GM18861 (cell line): Measurements from ENCODE around the gene C11orf24.

Experiments used
- ATAC-seq: cut with Tn5 transposase; IDR thresholded peaks from one replicate; pipeline ENCODE4 v1.9.1; 2021; ENCODE audit not compliant: unreplicated experiment

Gene C11orf24

DNA sequence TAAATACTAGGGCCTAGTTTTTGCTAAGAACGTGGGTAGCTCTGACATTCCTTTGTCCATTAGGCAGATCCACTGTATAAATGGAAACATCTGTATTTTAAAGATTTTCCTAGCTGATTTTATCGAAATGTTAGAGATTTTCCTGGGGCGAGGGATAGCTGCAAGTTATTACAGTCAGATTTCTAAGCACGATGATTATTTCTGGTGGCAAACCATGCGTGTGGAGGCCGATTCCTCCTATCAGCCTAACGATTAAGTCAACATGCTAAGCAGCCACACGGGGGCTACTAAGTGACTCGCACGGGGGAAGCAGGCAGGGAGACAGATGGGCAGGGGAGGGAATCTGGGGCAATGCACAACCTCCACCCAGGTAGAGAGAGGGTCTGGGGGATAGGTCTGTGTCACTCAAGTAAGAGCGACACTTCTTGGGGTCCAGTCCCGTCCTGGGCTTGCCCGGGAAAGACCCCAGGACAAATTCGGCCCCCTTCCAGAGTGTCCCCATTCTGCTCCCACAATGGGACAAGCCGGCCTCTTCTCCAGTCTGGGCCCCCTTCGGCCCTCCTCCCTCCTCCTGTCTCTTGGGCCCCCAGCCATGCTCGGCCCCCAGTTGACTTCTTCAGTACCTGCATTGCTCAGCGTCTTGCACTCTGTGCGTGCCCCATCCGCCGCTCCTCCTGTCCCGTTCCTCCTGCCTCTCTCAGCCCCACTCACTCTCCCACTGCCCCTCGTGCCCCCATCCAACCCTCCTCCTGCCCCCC is 571 bp downstream of the C11orf24 start:
- ATAC-seq = no peak

- no peak for ATAC-seq
These were observed 1.4 kb downstream of the C11orf24 start for GRCh38 chr11:68270196-68271022.

GRCh38 chr11:68269414-68270081 is 2.2 kb downstream of the C11orf24 start:
- no peak for ATAC-seq

DNA sequence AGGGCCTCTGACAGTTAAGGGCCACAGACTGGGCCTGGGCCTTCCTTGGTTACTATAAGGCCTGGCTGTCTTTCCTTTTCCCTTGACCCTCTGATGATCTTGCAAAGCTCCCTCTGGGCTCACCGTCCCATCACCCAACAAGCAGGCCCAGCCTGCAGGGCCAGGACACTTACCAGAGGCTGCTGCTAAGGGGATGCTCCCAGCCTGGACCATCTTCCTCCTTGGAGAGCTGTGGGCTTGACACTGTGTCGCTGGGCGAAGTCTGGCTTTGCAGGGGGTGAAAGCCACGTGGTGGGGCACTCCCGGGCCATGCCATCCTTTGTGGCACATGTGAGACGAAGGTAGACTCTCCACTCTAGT is 3.9 kb downstream of the C11orf24 start:
- ATAC-seq = no peak

DNA sequence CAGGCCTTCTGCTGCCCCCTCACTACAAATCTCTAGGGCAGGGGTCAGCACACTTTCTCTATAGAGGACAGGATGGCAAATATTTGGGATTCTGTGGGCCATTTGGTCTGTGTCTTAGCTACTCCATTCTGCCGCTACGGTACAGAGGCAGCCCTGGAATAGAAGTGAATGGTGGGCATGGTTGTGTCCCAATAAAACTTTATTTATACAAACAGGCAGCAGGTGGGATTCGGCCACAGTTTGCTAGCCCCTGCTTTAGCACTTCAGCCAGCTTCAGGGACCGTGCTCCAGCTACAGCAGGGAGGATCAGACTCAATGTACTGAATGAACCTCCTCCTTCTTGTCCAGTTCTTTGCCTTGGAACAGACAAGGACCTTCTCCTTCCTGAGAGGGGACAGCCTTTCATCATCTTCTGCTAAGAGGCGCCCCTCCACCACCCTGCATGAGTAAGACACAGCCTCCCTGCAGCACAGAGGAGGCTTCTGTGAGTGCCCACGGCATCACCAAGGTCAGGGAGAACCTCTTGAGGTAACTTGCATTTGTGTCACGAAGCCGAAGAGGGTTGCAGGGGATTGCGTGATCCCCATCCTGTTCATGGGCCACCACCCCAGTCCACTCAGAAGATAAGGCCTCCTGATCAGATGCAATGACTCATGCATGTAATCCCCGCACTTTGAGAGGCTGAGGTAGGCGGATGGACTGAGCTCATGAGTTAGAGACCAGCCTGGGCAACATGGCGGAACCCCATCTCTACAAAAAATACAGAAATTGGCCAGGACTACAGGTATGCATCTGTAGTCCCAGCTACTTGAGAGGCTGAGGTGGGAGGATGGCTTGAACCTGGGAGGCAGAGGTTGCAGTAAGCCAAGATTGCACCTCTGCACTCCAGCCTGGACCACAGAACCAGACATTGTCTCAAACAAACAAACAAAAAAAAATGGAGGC is 4.6 kb downstream of the C11orf24 start:
- ATAC-seq = no peak

DNA sequence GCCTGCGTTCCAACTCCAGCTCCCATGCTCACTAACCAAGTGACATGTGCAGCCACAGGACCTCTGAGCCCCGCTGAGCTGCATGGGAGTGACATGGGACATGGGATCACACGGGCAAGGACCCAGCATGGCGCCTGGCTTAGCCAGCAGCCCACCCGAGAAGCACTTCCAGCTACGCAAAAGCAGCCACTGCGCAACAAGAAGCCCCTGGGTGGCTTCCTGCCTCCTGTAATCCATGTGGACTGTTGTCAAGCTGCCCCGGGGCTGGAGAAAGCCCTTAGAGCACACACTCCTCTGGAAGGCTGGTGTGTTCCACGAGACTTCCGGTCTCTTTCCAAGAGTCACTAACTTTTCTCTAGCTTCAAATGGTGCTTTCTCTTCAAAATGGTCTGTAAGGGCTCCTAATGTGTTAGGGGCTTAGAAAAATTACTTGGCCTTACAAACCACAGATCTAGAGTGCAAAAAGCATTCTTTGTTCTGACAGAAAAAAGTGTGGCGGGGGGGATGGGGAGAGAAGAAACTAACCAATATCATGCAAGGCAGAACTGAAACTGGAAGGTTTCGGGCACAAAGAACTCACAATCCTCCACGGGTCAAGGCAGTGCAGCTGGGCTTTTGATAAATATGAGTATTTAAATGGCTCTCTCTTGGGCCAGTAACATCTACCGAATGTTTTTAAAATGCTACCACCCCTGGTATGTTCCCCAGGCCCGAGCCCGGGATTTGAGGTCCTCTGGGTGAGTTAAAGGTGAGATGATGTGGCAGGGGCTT is 5.5 kb downstream of the C11orf24 start:
- peak; percentile 44 for ATAC-seq

DNA sequence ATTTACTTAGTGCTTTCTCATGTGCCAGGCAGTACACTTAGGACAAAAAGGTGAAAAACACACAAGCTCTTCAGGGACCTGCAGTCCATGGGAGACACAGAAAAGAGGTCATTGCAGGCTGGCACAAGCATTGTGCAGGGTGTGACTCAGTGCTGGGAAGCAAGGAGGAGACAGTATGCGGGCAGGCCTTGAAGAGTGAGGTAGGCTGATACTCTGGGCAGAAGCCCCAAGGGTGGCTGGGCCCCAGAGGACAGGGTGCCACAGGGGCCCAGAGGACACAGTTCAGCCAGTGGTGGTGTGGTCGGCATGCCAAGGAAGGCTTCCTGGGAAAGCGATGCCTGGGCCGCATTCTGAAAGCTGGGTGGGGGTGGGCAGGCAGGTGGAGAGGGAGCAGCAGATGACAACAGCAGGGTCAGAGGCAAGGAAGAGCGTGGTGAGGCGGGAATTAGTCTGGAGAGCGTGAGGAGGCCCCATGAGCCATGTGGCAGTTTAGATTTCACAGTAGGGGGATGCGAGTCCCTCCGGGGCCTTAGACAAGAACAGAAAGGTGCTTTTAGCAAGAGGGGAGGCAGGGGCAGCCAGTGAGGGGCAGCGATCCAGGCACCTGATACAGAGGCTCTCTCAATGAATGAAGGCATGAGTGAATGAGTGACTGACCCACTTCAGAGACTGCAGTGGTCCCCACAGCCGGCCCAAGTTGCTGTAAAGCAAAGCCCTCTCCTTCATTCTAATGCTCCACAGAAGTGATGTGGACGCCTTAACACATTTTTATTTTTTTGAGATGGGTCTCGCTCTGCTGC is 6.8 kb downstream of the C11orf24 start:
- ATAC-seq = no peak

GRCh38 chr11:68264244-68264643 is 7.5 kb downstream of the C11orf24 start:
- ATAC-seq = no peak

DNA sequence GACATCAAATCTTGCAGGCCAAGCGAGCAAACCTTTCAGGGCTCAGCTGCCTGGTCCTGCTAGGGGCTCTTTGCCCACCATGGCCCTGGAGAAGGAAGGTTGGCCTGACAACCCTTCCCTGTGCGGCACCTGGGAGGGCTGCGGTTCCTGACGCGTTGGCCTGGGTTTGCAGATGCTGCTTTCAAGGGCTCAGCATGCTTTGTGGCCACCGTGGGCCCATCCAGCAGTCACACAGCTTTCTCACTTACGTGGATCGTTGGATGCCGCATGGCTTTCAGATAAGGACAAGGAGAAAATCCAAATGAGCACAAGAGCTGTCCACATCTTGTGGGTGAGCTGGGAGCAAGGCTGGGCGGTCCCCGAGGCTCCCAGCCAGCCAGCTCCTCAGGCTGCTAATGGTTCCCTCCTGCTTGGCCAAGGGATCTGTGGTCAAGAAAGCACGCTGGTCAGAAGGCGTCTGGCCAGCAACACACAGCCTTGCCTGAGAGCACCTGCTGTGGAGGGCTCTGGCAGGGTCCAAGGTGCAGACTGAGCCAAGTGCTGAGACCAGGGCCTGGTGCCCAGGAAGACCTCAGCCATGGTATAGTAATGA is 8.2 kb downstream of the C11orf24 start:
- no peak for ATAC-seq

GRCh38 chr11:68262544-68262827 is 9.3 kb downstream of the C11orf24 start:
- ATAC-seq = no peak

GRCh38 chr11:68261749-68262543 is 9.8 kb downstream of the C11orf24 start:
- no peak for ATAC-seq

GRCh38 chr11:68261006-68261405 is 10.8 kb downstream of the C11orf24 start:
- no peak for ATAC-seq

DNA sequence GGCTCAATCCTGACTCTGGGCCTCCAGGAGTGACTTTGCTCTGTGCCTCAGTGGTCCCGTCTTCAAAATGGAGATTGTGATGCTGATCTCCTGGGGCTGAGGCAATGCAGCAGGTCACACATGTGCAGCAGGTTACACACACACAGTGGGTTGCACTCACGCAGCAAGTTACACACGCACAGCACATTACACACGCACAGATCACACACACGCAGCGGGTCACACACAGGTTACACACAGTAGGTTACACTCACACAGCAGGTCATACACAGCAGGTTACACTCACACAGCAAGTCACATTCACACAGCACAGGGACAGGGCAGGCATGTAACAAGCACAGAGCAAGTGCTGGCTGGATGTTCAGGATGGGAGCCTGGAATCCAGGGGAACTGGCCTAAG is 11.3 kb downstream of the C11orf24 start:
- no peak for ATAC-seq

DNA sequence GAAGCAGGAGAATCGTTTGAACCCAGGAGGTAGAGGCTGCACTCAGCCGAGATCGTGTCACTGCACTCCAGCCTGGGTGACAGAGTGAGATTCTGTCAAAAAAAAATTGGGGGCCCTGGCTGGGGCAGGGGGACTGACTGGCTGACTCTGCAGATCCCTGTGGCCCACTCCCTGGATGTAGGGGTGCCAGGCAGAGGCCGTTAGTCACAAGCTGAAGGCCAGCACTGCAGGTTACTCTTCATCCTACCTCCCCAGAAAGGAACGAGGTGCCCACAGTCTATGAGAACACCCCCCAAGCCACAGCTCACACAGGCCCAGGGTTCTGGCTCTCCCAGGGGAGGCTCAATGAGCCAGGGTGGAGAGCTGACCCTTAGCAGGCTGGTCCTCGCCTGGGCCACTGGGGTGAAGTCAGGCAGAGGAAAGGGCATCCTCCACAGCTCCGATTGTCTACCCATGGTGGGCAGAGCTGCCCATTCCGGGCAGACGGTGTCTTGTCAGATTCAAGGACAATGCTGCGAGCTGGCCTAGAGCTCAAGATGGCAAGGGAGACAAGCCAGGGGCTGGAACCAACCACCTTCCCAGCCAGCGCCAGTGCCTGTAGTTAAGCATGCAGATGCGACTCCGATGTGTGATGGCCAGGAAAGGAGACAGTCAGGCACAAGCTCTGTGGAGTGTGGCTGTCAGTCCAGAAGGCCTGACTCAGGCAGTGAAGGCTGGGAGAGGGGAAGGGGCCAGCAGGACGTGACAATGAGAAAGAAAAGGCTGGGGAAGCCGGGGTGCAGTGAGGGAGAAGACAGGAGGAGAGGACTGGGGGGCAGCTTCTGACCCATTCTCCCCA is 12.4 kb downstream of the C11orf24 start:
- no peak for ATAC-seq

DNA sequence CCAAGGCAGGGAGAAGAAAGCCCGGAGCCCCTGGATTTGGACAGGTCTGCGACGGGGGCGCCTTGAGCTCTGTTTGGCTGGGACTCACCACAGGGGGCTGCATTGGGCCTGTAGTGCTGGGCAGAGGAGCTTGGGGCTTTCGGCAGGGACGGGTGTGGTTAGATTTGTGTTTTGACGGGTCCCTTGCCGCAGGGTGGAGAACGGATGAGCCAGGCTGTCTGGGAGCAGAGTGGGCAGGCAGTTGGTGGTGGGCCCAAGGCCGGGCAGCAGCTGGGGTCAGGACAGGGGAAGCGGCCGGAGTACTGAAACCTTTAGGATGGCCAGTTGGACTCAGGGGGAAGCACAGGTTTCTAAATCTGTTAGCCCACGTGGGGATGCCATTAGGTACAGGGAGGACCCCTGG is 13.4 kb downstream of the C11orf24 start:
- ATAC-seq = no peak

DNA sequence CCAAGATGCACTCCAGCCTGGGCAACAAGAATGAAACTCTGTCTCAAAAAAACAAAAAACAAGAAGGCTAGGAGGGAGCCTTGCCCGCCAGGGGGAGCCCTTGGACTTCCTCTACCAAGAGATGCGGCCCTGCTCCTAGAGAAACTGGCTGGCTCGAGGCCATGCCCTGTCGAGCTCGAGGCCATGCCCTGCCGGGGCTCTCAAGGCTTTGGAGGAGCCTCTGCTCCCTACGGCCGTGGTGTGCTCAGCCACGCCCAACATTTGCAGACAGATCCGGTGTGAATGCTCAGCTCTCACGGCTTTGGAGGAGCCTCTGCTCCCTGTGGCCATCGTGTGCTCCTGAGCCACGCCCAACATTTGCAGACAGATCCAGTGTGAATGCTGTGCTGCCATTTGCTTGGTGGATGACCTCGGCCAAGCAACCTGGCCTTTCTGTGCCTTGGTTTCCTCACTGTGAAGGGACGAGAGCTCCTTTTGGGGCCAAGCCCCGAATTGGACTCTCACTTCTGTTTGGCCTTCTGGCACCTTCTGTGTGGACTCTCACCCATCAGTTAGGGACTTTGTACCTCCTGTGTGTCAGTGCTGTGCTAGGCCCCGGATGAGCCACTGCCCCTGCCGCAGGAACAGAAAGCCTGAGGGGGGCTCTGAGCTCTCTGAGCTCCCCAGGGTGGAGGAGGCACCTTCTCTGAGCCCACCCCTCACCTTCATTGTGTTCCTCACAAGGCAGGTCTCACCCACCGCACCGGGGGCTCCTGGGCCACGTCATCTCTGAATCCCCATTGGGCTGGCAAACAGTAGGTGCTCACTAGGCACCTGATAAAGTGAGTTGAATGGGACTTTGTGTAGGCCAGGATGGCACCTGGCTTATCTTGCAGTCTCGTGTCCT is 14.1 kb downstream of the C11orf24 start:
- ATAC-seq = no peak
